HepG2 (cell line): ENCODE results near the gene RAD9A. TPM values are rescaled to one million over a fixed set of nuclear protein-coding genes. Genes with fewer than 3 reads are reported as not detected.

Source experiments
- ELF1 ChIP-seq: sonication (generic); formaldehyde crosslinking; IDR thresholded peaks from 2 replicates; pipeline ENCODE4 v1.4.0; 2020; ENCODE audit warnings: missing genetic modification reagents
- PRDM15 ChIP-seq: sonication (generic); formaldehyde crosslinking; IDR thresholded peaks from 2 replicates; pipeline ENCODE4 v1.4.0; 2020; ENCODE audit warnings: missing genetic modification reagents
- RERE ChIP-seq: IDR thresholded peaks from 2 replicates; pipeline ENCODE4 v1.6.1; 2016; ENCODE audit warnings: low read depth, missing genetic modification reagents, missing compliant biosample characterization
- ZNF430 ChIP-seq: sonication (generic); formaldehyde crosslinking; IDR thresholded peaks from 2 replicates; pipeline ENCODE4 v1.9.0; 2021; ENCODE audit warnings: mild to moderate bottlenecking, missing genetic modification reagents
- ZNF749 ChIP-seq: sonication (generic); formaldehyde crosslinking; IDR thresholded peaks from 2 replicates; pipeline ENCODE4 v1.8.0; 2022; ENCODE audit warnings: mild to moderate bottlenecking, missing genetic modification reagents, moderate library complexity, borderline replicate concordance
- ZUFSP ChIP-seq: sonication (generic); formaldehyde crosslinking; IDR thresholded peaks from 2 replicates; pipeline ENCODE4 v1.9.0; 2021; ENCODE audit warnings: missing genetic modification reagents, mild to moderate bottlenecking, borderline replicate concordance
- polyA plus RNA-seq, 8 experiments: library from polyadenylated mRNA; depleted of rRNA in 3 of 8; stranded (reverse) in 7 of 8; unstranded in 1 of 8; fragments of >200 nt; fragmentation: Illumina TruSeq in 4 of 8; extraction: Trizol in 4 of 8; gene quantifications; 2 replicates each; pipeline versions ENCODE4 v1.2.1 to v1.2.3, GENCODE V29; 2011 to 2016; ENCODE audit warnings: low read depth in 4 of 8, missing spikeins in 1 of 8, mixed read lengths in 1 of 8; ENCODE audit not compliant: insufficient read depth in 1 of 8
- total RNA-seq, 5 experiments: library from RNA; depleted of rRNA; stranded (reverse); fragments of >200 nt; fragmentation: Illumina TruSeq; extraction: Trizol; gene quantifications; 2 replicates each; pipeline ENCODE4 v1.2.3, GENCODE V29; 2016; ENCODE audit warnings: low read depth in 1 of 5
- TF ChIP-seq, protein P1 (sequence below): sonication (generic); formaldehyde crosslinking; IDR thresholded peaks from 2 replicates; pipeline ENCODE4 v1.5.0; 2020; ENCODE audit warnings: mild to moderate bottlenecking, missing genetic modification reagents
- TF ChIP-seq, protein P2 (sequence below), 2 experiments: sonication (generic) in 1 of 2; formaldehyde crosslinking in 1 of 2; IDR thresholded peaks; 2 replicates each; pipeline versions ENCODE4 v1.4.0 to v1.6.1; 2018 to 2020; ENCODE audit warnings: missing genetic modification reagents in 2 of 2, borderline replicate concordance in 1 of 2, low read depth in 1 of 2, mild to moderate bottlenecking in 1 of 2, missing biosample characterization in 1 of 2

Gene RAD9A
- total and polyA plus RNA-seq, 2 of the 13 experiments (the other 11 are each of a cell fraction or from before 2014, with no cell fraction given): 10.1 to 15.7 TPM

DNA sequence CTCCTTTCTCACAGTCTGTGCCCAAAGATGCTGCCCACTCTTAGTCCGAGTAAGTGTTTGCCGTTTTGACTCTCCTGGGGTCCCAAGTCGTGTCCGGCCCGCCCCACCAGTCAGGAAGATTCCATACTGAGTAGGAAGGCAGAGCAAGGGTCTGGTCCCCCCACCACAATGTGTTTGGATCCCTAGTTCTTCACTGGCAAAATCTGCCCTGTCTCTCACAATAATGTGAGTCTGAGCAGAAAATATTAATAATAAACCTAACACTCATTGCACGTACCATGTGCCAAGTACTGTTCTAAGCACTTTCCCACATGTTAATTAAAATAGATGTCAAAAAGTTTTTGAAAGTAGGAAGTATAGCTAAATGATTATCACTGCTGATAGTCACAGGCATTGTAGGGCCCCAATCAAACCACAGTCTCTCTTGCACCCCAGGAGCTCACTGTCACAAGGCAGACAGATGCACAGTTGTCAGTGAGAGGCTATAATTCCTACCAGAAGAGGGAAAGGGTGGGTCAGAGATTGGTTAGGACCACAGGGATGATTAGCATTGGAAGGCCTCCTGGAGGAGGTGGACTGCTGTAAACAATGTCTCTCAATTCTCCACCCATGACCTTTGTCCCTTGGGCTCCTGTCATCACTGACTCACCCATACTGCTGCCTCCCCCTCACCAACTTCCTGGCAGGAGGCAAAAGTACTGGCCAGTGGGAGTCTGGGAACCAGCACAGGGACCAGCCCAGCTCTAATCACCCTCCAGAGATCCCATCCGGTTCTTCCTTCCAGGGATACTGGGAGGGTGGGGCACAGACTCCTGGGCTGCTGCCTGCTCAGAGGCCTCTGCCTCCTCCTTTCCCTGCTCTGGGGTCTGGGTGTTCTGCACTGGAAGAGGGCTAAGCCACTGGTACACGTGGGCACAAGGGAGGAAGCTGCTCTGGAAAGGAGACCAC is 37.4 kb upstream of the RAD9A start (continued):
- TF ChIP-seq ELF1 (CRISPR knock-in tag) (peak; percentile 82), PRDM15 (CRISPR knock-in tag) (0 out of 2 replicates have a peak, but pooled peaks have one; percentile 41), RERE (no peak), ZNF749 (CRISPR knock-in tag) (no peak), ZNF430 (CRISPR knock-in tag) (peak; percentile 64; the same call in 1 of the 2 replicates), ZUFSP (CRISPR knock-in tag) (no peak)
- TF ChIP-seq, protein P1, sequence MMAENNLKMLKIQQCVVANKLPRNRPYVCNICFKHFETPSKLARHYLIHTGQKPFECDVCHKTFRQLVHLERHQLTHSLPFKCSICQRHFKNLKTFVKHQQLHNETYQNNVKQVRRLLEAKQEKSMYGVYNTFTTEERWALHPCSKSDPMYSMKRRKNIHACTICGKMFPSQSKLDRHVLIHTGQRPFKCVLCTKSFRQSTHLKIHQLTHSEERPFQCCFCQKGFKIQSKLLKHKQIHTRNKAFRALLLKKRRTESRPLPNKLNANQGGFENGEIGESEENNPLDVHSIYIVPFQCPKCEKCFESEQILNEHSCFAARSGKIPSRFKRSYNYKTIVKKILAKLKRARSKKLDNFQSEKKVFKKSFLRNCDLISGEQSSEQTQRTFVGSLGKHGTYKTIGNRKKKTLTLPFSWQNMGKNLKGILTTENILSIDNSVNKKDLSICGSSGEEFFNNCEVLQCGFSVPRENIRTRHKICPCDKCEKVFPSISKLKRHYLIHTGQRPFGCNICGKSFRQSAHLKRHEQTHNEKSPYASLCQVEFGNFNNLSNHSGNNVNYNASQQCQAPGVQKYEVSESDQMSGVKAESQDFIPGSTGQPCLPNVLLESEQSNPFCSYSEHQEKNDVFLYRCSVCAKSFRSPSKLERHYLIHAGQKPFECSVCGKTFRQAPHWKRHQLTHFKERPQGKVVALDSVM (CRISPR knock-in tag): peak; percentile 54; the same call in 1 of the 2 replicates
- TF ChIP-seq, protein P2, sequence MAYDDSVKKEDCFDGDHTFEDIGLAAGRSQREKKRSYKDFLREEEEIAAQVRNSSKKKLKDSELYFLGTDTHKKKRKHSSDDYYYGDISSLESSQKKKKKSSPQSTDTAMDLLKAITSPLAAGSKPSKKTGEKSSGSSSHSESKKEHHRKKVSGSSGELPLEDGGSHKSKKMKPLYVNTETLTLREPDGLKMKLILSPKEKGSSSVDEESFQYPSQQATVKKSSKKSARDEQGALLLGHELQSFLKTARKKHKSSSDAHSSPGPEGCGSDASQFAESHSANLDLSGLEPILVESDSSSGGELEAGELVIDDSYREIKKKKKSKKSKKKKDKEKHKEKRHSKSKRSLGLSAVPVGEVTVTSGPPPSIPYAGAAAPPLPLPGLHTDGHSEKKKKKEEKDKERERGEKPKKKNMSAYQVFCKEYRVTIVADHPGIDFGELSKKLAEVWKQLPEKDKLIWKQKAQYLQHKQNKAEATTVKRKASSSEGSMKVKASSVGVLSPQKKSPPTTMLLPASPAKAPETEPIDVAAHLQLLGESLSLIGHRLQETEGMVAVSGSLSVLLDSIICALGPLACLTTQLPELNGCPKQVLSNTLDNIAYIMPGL (CRISPR knock-in tag; IDR thresholded peaks at IDR 0.05; ENCODE audit: borderline replicate concordance in 1 of 2, low read depth in 1 of 2): peak; percentile 53 to 55; a peak in 2 of 4 replicates
